Stimulated activated CD8-positive, alpha-beta memory T cell treated with anti-CD3 and anti-CD28 coated beads, Interleukin-4, amount 100 ng/mL, for 4 hours (primary cell): ENCODE data around the gene SMPX.
"Not testable (repeated sequence)": the region's sequence is repeated elsewhere in the genome, so short reads cannot be mapped to it uniquely, and the experiment has no call there.

Experiments used
- DNase-seq, 2 donors: peaks; one replicate each; pipeline ENCODE4 v3.0.0-alpha.2; 2020; ENCODE audit warnings: low read depth in 2 of 2, low spot score in 1 of 2

The SMPX gene

DNA sequence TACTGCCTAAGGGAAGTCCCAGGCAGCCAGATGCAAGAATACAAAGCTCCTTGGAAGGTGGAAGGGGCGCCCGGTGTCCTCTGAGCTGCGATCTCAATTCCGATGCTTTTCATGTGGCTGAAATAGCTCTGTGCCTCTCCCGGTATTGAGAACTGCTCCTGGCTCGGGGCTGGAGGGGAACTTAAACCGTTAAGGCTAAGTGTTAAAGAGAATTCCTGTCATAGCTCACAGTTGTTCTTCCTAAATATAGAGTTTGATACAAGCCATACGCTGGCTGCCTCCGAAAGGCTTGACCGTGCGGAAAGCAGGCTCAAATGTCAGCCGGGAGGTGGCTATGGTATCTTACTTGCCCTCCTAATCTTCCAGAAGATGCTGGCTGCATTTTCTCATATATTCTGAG lies at the start of gene SMPX:
TSS of gene SMPX (minus strand) at position 157 of the 400 bp plus-strand sequence. CDS start 3,826 bp downstream, outside the sequence.
- DNase-seq, result no peak

DNA sequence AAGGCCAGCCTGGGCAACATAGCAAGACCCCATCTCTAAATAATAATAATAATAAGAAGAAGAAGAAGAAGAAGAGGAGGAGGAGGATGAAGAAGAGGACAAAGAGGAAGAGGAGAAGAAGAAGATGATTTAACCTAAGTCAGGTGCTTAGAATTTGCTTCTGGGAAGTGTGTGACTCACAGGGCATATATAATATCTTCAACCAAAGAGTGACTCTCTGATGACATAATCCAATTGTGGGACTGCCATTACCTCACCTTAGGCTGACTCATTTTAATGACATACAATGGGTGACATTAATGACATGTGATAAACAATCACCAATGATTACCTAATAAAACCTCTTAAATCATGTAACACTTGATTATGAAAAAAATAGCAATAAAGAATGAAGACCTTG lies 48.8 kb upstream of the SMPX start:
- no peak for DNase-seq

DNA sequence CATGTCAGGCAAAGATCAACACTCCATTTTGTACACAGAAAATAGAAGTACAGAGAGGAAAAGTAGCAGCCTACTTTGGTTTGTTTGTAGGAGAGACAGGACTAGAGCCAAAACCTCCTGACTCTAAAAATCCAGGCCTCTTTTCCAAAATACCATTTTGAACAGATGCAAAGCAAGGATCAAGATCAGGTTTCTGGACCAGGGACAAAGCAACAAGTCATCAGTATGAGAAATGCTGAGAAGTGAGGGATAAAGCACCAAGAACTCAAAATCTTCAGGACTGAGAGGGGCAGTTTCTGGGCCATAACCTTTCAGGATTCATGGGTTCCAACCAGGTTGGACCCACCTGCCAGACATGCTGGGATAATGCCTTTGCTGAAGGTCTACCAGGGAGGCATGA lies 44.9 kb upstream of the SMPX start:
- no peak for DNase-seq

DNA sequence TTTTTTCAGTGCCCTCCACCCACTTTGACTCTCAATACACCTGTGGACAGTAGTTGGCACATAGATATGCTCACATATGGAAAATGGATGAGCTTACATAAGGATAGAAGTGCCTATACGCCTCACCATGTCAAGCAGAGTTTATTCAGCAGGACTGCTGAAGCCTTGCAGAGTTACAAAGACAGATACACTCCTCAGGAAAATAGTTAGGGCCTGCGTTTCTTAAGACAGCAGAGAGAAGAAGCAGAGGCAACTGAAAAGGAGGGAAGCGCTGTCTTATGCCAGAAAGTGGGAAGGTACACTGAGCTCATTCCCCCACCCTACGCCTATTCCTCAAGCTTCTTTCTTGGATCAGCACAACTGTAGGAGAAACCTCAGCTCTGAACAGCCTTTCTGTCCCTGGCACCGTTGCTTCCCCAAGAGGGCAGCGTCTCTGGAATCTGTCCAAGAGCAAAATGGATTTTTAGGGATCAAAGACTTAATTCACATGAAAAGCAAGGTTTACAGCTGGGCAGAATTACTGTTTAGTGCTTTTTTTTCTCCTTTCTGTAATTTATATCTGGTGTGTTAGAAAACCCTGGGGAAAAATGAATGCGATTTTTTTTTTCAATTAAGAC lies 44.2 kb upstream of the SMPX start:
- no peak for DNase-seq

GRCh38 chrX:21800344-21800770 lies 42.4 kb upstream of the SMPX start:
- no peak for DNase-seq

DNA sequence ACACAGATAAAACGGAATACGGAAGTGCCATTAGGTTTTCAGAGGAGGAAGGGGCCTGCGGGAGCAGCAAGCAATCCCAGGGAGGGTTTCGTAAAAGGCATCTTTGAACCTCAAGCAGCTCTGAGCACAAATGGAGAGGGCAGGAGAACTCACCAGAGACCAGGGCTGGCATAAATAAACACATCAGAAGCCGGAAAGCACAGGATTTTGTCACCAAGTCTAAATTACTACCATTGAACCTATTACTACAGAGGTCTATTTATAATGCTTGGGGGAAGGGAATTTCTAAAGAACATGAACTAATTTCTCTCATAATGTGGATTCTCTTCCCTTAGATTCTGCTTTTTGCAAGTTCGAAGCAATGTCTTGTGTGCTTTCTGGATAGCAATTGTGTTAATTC lies 41.9 kb upstream of the SMPX start:
- DNase-seq, result no peak

DNA sequence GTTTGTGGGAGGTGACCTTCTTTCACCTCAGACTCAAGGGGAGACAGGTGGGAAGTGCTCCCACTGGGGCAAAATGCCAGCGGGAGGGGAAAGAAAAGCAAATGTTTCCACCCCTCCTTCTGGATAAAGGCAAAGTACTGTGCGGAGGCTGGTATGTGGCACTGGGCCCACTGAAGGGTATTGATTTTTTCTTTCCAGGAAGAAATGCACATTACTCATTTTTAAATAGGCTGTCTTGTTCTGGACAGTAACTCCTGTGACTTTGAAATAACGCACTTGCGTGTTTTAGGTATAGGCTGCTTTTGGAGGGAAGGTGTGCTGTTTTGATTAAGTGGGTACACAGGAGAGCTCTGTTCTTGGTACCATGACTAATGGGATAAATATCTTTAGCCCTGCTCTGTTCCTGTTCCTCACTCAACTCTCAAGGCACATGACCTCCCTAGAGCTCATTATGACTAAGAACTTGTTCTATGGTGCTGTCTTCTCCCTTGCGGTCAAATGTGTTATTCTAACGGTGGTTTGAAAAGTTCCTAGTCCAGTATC lies 40.8 kb upstream of the SMPX start:
- DNase-seq, result no peak

- no peak for DNase-seq
Measured at GRCh38 chrX:21781976-21782375, 24.1 kb upstream of the SMPX start.

GRCh38 chrX:21781525-21781924 lies 23.6 kb upstream of the SMPX start:
- no peak for DNase-seq

DNA sequence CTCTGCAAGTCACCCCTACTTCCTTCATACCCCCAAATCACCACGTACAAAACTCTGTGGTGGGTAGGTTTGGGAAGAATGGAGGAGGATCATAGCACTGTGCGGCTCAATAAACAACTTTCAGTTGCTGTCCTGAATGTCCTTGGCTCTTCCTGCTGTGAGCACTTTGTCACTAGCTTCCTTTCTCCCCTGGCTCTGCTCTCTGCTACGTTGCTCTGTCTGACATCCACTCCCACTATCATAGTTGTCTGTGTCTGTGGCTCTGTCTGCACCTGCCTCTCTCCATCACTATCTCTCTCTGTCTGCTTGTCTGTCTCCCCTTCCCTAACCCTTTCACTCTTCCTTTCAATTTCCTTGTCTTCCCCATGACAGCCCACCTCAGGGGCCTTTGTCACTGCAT lies 21.2 kb upstream of the SMPX start:
- DNase-seq, result no peak

DNA sequence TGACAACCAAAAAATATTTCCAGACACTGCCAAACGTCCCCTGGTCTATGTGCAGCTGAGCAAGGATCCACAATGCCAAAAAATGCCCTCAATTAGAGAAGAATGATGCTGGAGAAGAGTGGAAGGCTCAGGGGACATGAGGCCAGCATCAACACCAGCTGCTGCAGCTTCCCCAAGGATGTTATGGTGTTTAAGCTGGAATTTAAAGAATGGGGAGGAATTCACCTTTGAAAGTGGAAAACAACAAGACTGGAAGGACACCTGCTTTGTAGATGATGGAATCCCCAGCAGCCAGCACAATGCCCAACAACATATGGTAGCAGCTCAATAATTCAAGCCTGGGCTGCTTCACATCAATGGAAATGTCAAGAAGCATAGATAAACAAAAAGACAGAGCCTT lies 20.3 kb upstream of the SMPX start:
- DNase-seq, result no peak

DNA sequence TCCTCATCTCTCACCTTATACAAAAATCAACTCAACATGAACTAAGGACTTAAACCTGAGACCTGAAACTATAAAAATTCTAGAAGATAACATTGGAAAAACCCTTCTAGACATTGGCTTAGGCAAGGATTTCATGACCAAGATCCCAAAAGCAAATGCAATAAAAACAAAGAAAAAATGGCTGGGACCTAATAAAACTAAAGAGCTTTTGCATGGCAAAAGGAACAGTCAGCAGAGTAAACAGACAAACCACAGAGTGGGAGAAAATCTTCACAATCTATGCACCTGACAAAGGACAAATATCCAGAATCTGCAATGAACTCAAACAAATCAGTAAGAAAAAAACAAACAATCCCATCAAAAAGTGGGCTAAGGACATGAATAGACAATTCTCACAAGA lies 17.2 kb upstream of the SMPX start:
- DNase-seq, result not testable (repeated sequence)

DNA sequence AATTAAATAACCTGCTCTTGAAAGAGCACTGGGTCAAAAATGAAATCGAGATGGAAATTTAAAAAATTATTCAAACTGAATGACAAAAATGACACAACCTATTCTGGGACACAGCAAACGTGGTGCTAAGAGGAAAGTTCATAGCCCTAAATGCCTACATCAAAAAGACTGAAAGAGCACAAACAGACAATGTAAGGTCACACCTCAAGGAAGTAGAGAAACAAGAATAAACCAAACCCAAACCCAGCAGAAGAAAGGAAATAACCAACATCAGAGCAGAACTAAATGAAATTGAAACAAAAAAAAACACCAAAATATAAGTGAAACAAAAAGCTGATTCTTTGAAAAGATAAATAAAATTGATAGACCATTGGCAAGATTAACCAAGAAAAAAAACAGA lies 15.1 kb upstream of the SMPX start:
- DNase-seq, result not testable (repeated sequence)

GRCh38 chrX:21770631-21771321 lies 12.9 kb upstream of the SMPX start:
- no peak for DNase-seq

DNA sequence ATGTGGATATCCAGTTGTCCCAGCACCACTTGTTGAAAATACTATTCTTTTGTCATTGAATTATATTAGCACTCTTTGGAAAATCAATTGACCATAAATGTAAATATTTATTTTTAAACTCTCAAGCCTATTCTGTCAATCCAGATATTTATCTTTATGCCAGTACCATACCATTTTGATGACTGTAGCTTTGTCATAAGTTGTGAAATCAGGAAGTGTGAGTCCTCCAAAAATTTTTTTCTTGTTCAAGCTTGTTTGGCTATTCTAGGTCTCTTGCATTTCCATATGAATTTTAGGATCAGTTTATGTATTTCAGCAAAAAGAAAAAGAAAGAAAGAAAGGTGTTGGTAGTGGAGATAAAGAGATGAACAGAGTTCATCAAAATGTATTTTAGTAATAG lies 8.2 kb upstream of the SMPX start:
- no peak for DNase-seq

DNA sequence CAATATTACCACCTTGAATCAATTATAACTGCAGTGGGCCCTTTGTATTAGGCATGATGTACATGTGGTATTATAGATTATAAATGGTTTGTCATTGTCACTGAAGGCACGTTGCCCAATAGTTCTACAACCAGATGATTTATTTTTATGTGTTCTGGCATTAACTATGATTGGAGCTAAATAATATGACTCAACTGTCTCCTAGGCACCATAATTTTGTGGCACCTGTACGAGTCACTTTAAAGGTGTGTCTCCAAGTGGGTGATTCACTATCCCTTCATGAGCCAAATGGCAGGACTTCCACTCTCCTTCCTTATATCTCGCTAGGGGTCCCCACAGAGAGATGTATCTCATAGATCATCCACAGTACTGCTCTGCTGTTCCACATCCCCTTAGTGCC lies 6.1 kb upstream of the SMPX start:
- DNase-seq, result no peak

DNA sequence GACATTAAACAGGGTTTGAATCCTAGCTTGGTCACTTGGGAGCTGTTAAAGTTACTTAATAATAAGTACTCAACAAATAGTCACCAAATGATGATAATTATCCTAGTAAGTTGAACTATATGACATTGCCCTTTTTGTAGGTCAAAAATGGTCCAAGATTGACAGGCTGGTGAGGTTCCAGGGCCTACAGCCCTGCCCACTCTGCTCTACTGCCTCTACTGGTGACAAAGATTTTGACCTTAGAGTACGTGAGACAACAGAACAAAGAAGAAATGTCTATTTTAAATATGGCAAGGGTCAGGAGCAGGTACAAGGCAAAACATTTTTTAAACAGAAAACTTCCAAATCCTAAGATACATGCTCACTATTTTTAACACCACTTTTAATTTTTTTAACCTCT lies 572 bp upstream of the SMPX start:
- no peak for DNase-seq

- no peak for DNase-seq
Measured at GRCh38 chrX:21756785-21757529, 959 bp downstream of the SMPX start.

- no peak for DNase-seq
Measured at GRCh38 chrX:21749924-21750323, 8.0 kb downstream of the SMPX start.

DNA sequence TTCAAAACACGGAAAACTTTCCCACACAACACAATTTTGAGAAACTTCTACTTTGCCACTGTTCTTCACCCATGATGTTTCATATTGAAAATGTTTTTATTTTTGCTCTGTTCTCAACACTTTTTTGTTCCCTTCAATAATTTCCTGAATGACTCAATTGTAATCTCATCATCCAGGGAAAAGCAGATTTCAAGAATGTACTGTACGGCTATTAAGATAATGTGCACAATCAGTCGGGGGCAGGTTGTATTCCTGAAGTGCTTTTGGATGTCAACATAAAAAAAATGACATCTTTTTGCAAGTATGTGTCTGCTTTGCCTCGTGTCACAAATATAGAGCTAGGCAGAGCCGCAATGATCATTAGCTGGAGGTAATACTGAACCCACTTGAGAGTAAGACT lies 9.7 kb downstream of the SMPX start:
- DNase-seq, result no peak

DNA sequence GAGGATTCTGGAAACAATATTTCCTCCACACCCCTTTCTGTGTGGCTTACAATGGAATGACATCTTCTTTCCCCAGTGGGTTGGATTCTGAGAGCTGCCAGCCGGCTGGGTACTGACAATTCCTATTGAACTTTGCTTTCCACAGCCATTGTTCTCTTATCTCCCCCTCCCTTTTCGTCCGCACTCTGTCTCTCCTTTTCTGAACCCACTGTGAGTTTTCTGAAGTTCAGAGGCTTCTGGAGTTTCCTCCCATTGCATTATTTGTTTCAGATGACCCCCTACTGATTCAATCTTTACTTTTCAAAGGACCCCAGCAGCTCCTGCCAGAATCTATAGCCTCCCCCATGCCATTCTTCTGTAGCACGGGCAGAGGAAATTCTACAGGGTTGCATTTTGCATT lies 10.4 kb downstream of the SMPX start:
- no peak for DNase-seq

- peak in 1 of 2 donors; percentile 6 for DNase-seq
Measured at GRCh38 chrX:21745756-21746155, 12.2 kb downstream of the SMPX start.
